Measurements from ENCODE around the gene GOT1. TPM values are rescaled to one million over a fixed set of nuclear protein-coding genes. Genes with fewer than 3 reads are reported as not detected.

Gene GOT1
- total RNA-seq, 1 donor from 2014 or later: 26.9 TPM

DNA sequence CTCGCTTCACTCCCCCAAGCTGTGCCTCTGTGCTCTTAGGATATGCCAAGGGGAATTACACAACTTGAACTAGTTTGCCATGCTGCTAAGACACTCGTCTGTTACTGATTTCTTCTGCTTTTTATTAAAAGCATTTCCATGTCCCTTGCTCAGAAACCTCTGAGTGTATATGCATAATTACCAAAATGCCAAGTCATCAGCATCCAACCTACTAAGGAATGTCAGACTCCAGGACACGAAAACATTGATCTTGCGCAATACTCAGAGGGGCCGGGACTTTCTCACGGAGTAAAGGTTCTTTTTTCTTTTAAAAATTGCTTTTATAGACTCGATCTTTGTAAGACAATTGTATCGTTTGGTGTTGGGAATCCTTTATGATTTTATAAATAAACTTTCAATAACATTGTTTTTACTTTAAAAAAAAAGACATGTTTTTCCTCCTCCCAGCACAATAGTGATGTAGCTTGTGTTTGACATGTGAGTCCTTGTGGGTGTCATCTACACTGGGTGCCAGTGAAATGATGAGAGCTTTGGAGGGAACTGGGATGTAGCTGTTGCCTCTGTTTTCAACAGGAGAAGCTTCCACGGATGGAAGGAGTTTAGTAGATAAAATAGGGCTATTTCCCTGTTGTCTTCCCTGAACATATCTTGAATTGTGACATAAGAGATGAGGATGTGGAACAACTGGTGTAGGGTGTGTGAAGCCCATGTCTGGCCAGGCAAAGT is 57.7 kb downstream of the GOT1 start:
- H3K36me3 Mint-ChIP-seq (ENCODE audit: insufficient read depth): no peaks in the 10 kb centered on the region
- TF ChIP-seq, protein P1, sequence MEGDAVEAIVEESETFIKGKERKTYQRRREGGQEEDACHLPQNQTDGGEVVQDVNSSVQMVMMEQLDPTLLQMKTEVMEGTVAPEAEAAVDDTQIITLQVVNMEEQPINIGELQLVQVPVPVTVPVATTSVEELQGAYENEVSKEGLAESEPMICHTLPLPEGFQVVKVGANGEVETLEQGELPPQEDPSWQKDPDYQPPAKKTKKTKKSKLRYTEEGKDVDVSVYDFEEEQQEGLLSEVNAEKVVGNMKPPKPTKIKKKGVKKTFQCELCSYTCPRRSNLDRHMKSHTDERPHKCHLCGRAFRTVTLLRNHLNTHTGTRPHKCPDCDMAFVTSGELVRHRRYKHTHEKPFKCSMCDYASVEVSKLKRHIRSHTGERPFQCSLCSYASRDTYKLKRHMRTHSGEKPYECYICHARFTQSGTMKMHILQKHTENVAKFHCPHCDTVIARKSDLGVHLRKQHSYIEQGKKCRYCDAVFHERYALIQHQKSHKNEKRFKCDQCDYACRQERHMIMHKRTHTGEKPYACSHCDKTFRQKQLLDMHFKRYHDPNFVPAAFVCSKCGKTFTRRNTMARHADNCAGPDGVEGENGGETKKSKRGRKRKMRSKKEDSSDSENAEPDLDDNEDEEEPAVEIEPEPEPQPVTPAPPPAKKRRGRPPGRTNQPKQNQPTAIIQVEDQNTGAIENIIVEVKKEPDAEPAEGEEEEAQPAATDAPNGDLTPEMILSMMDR (IDR thresholded peaks at IDR 0.05; ENCODE audit: unreplicated experiment): no peak
- DNase-seq (ENCODE audit: low spot score, unreplicated experiment): no peak
- H3K4me1 Mint-ChIP-seq (ENCODE audit: low read depth): peaks cover under 1% of the 10 kb centered on the region
- H3K27me3 Mint-ChIP-seq: peaks cover 22% of the 10 kb centered on the region
- H3K4me3 Mint-ChIP-seq (ENCODE audit: low read depth): no peak overlapping the region
- H3K9me3 Mint-ChIP-seq (ENCODE audit: low read depth): no peaks in the 10 kb centered on the region
- H3K27ac Mint-ChIP-seq: no peak overlapping the region

DNA sequence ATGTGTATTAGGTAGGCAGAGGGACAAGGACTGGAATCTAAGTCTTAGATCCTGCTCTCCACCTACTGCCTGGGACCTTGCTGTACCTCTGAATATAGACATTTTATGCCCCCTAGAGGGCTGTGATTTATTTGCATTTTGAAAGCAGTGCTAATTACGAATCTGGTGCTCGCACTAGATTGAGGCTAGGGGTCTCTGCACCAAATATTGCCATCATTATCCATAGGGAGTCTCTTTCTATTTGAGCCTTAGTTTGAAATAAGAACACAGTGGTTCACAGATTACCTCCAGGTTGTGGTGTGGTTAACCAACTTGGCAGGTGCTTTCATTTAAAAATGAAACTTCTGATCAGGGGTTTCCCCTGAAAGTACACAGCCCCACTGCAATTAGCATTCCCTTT is 59.4 kb downstream of the GOT1 start:
- Mint-ChIP-seq H3K36me3 (ENCODE audit: insufficient read depth) (no peaks in the 10 kb centered on the region), H3K9me3 (ENCODE audit: low read depth) (no peaks in the 10 kb centered on the region), H3K4me3 (ENCODE audit: low read depth) (no peak overlapping the region), H3K27me3 (peaks cover 30% of the 10 kb centered on the region), H3K4me1 (ENCODE audit: low read depth) (peaks cover 2% of the 10 kb centered on the region), H3K27ac (no peak overlapping the region)
- TF ChIP-seq, protein P1 (IDR thresholded peaks at IDR 0.05; ENCODE audit: unreplicated experiment): peak; percentile 59
- no peak for DNase-seq (ENCODE audit: low spot score, unreplicated experiment)

- peaks cover 2% of the 10 kb centered on the region for H3K4me1 Mint-ChIP-seq (ENCODE audit: low read depth)
- no peak overlapping the region for H3K27ac Mint-ChIP-seq
- TF ChIP-seq, protein P1 (IDR thresholded peaks at IDR 0.05; ENCODE audit: unreplicated experiment): no peak
- H3K36me3 Mint-ChIP-seq (ENCODE audit: insufficient read depth): no peaks in the 10 kb centered on the region
- DNase-seq (ENCODE audit: low spot score, unreplicated experiment): no peak
- no peak overlapping the region for H3K4me3 Mint-ChIP-seq (ENCODE audit: low read depth)
- H3K27me3 Mint-ChIP-seq: peaks cover 33% of the 10 kb centered on the region
- H3K9me3 Mint-ChIP-seq (ENCODE audit: low read depth): no peaks in the 10 kb centered on the region
Measured at GRCh38 chr10:99369551-99369950, 60.9 kb downstream of the GOT1 start.

- TF ChIP-seq, protein P1 (IDR thresholded peaks at IDR 0.05; ENCODE audit: unreplicated experiment): no peak
- H3K27me3 Mint-ChIP-seq: peaks cover 33% of the 10 kb centered on the region
Measured at GRCh38 chr10:99369126-99369525, 61.3 kb downstream of the GOT1 start.

DNA sequence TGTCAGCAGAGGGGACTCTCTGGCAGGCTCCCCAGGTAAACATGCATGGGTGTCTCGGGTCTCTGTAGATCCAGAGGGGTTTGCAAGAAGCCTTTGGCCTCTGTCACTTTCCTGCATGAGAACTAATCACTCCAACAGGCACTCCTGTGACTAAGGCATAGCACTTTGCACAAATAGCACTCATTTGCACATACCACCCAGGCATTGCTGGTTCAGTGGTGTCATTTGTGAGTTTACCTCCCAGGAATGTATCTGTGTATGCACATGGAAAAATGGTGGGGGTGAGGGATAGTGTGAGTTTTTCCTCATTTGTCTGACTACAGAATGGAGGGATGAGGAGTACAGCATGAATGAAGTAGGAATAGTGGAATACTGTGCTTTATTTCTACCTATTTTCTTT is 61.8 kb downstream of the GOT1 start:
- no peak for DNase-seq (ENCODE audit: low spot score, unreplicated experiment)
- H3K4me1 Mint-ChIP-seq (ENCODE audit: low read depth): peaks cover 2% of the 10 kb centered on the region
- H3K27me3 Mint-ChIP-seq: peaks cover 33% of the 10 kb centered on the region
- no peaks in the 10 kb centered on the region for H3K36me3 Mint-ChIP-seq (ENCODE audit: insufficient read depth)
- TF ChIP-seq, protein P1 (IDR thresholded peaks at IDR 0.05; ENCODE audit: unreplicated experiment): no peak
- H3K4me3 Mint-ChIP-seq (ENCODE audit: low read depth): no peak overlapping the region
- H3K27ac Mint-ChIP-seq: no peak overlapping the region
- H3K9me3 Mint-ChIP-seq (ENCODE audit: low read depth): no peaks in the 10 kb centered on the region

More at GRCh38 chr10:99369126-99369525, 61.3 kb downstream of the GOT1 start:
- DNase-seq (ENCODE audit: low spot score, unreplicated experiment): no peak
- H3K4me3 Mint-ChIP-seq (ENCODE audit: low read depth): no peak overlapping the region
- peaks cover 2% of the 10 kb centered on the region for H3K4me1 Mint-ChIP-seq (ENCODE audit: low read depth)
- no peaks in the 10 kb centered on the region for H3K36me3 Mint-ChIP-seq (ENCODE audit: insufficient read depth)
- H3K9me3 Mint-ChIP-seq (ENCODE audit: low read depth): no peaks in the 10 kb centered on the region
- H3K27ac Mint-ChIP-seq: no peak overlapping the region

All from progenitor cell of endocrine pancreas (in vitro differentiated cells).